Hindlimb muscle (tissue), 1 donor: ENCODE data around the gene NOA1. TPM values are rescaled to one million over a fixed set of nuclear protein-coding genes. Genes with fewer than 3 reads are reported as not detected.
"Not testable (repeated sequence)": the region's sequence is repeated elsewhere in the genome, so short reads cannot be mapped to it uniquely, and the experiment has no call there.

ENCODE experiments used
- DNase-seq: peaks from one replicate; pipeline ENCODE4 v3.0.0-alpha.2; 2013
- polyA plus RNA-seq: library from polyadenylated mRNA; unstranded; fragments of 120-200 nt; gene quantifications from one replicate; pipeline ENCODE4 v1.2.1, GENCODE V29; 2013; ENCODE audit not compliant: insufficient read length

NOA1 gene
- polyA plus RNA-seq, 1 donor = 20.7 TPM

GRCh38 chr4:56953680-56954520 lies 23.5 kb downstream of the NOA1 start:
- DNase-seq = no peak

DNA sequence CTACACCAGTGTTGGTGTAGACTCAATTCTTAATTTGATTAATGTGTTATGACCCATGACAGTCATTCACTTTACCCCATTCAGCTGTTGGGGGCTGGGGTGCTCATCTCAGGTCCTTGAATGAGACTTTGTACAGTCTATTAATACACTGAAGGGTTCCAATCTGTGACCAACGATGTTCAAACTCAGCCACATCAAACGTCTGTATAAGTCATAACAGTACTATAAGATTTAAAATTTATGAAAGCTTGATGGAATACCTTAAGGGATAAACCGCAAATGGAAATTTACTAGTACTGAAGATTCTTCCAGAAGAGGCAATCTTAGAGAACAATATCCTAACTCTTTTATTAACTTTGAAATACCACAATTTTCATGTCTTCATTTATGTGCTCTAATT lies 36.0 kb downstream of the NOA1 start:
- DNase-seq = no peak

DNA sequence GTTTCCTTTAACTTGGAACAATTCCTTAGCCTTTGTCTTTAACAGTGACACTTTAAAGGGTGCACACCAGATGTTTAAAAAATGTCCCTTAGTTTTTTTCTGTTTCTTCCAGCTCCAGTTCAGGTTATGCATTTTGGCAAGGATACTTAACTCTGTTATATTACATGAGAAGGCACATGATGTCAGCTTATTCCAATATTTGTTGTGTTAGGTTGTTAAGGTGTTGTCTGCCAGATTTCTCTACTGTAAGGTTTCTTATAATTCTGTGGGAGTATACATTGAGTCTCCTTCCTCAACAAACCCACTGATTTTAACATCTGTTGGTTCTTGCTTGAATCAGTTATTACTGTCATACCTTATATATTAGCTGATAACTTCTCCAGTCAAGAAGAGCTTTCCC lies 36.4 kb downstream of the NOA1 start:
- DNase-seq = peak; percentile 36

- DNase-seq = no peak
Observed at GRCh38 chr4:56940403-56940802, 37.0 kb downstream of the NOA1 start.

- not testable (repeated sequence) for DNase-seq
Observed at GRCh38 chr4:56939826-56940225, 37.6 kb downstream of the NOA1 start.

- no peak for DNase-seq
Observed at GRCh38 chr4:56937262-56937661, 40.1 kb downstream of the NOA1 start.

GRCh38 chr4:56931924-56932323 lies 45.5 kb downstream of the NOA1 start:
- DNase-seq = no peak

DNA sequence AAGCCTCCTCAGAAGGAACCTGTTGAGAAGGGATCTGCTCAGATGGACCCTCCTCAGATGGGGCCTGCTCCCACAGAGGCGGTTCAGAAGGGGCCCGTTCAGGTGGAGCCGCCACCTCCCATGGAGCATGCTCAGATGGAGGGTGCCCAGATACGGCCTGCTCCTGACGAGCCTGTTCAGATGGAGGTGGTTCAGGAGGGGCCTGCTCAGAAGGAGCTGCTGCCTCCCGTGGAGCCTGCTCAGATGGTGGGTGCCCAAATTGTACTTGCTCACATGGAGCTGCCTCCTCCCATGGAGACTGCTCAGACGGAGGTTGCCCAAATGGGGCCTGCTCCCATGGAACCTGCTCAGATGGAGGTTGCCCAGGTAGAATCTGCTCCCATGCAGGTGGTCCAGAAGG lies 46.8 kb downstream of the NOA1 start:
- no peak for DNase-seq

- no peak for DNase-seq
Observed at GRCh38 chr4:56927196-56927595, 50.2 kb downstream of the NOA1 start.

GRCh38 chr4:56914977-56915376 lies 62.4 kb downstream of the NOA1 start:
- not testable (repeated sequence) for DNase-seq

DNA sequence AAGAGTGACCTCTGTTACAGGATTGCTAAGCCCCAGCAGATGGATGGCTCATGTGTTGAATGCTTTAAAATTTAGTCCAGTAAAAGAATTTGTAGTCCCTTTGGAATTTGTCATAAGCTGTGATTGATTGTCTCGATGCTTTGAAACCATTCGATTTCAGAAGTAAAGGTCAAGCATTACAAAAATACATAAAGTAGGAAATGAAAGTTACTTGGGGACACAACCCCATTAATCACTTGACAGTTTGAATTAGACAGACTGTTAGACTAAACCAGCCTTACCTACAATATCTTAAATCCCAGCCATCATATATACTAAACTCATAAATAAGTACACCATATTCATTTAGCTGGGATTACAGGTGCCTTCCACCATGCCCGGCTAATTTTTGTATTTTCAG lies 63.1 kb downstream of the NOA1 start:
- DNase-seq = no peak

Other genes with a start within 250 kb of the NOA1 start
- not detected for gene SPINK2, start 155.9 kb downstream of the NOA1 start, polyA plus RNA-seq
- gene REST, start 69.7 kb downstream of the NOA1 start, polyA plus RNA-seq = 24.9 TPM
- gene POLR2B, start 1.3 kb upstream of the NOA1 start, polyA plus RNA-seq = 74.9 TPM
- gene IGFBP7, start 132.8 kb upstream of the NOA1 start, polyA plus RNA-seq = 150 TPM